AML-193 (cell line): ENCODE data around the gene ASB4.
"Not testable (repeated sequence)": the region's sequence is repeated elsewhere in the genome, so short reads cannot be mapped to it uniquely, and the experiment has no call there.

ENCODE experiments used
- DNase-seq, 2 experiments: peaks; one replicate each; lab custom pipeline; 2025; lab: John Stamatoyannopoulos, UW

ASB4 gene

GRCh38 chr7:95552010-95552926, 66.5 kb downstream of the ASB4 start:
- DNase-seq: not testable (repeated sequence)

- no peak for DNase-seq
These were observed 68.2 kb downstream of the ASB4 start for GRCh38 chr7:95553939-95554338.

- no peak for DNase-seq
These were observed 71.0 kb downstream of the ASB4 start for GRCh38 chr7:95556777-95557176.

GRCh38 chr7:95558864-95559263, 73.1 kb downstream of the ASB4 start:
- DNase-seq: no peak

- no peak for DNase-seq
These were observed 74.9 kb downstream of the ASB4 start for GRCh38 chr7:95560674-95561073.

- DNase-seq: no peak
These were observed 84.0 kb downstream of the ASB4 start for GRCh38 chr7:95569720-95570119.

GRCh38 chr7:95577137-95577536, 91.4 kb downstream of the ASB4 start:
- no peak for DNase-seq

GRCh38 chr7:95578299-95578855, 92.6 kb downstream of the ASB4 start:
- no peak for DNase-seq

GRCh38 chr7:95579318-95579717, 93.6 kb downstream of the ASB4 start:
- no peak for DNase-seq

- DNase-seq: no peak
These were observed 95.7 kb downstream of the ASB4 start for GRCh38 chr7:95581467-95581866.

GRCh38 chr7:95582578-95583293, 97.0 kb downstream of the ASB4 start:
- DNase-seq: no peak

- DNase-seq: no peak
These were observed 98.3 kb downstream of the ASB4 start for GRCh38 chr7:95583834-95584621.

- no peak for DNase-seq
These were observed 99.2 kb downstream of the ASB4 start for GRCh38 chr7:95584769-95585425.

GRCh38 chr7:95585426-95585789, 99.7 kb downstream of the ASB4 start:
- DNase-seq: no peak

- no peak for DNase-seq
These were observed 101.2 kb downstream of the ASB4 start for GRCh38 chr7:95586951-95587301.

GRCh38 chr7:95589031-95589430, 103.3 kb downstream of the ASB4 start:
- no peak for DNase-seq

- no peak for DNase-seq
These were observed 104.0 kb downstream of the ASB4 start for GRCh38 chr7:95589766-95590165.
